Mesenchymal stem cell (in vitro differentiated cells and primary cell): ENCODE data around the gene ANGPTL2.

Experiments used
- DNase-seq: peaks from one replicate; pipeline ENCODE4 v3.0.0-alpha.2; 2013
- H2AFZ ChIP-seq: one replicate; pipeline ENCODE4 v1.6.1; 2013; ENCODE audit warnings: low read depth, mild to moderate bottlenecking, control low read depth, inconsistent platforms, low read length, moderate library complexity
- H2AK5ac ChIP-seq: 2 replicates; pipeline ENCODE4 v1.6.1; 2013; ENCODE audit warnings: low read length, moderate library complexity, mild to moderate bottlenecking, inconsistent platforms; ENCODE audit not compliant: severe bottlenecking
- H2BK120ac ChIP-seq: one replicate; pipeline ENCODE4 v1.6.1; 2013; ENCODE audit warnings: low read depth, mild to moderate bottlenecking, inconsistent platforms, low read length, moderate library complexity
- H2BK12ac ChIP-seq, 2 experiments: one replicate each; pipeline ENCODE4 v1.6.1; 2013; ENCODE audit warnings: inconsistent platforms in 2 of 2, low read length in 2 of 2, mild to moderate bottlenecking in 2 of 2, moderate library complexity in 2 of 2, control low read depth in 1 of 2
- H2BK15ac ChIP-seq: one replicate; pipeline ENCODE4 v1.6.1; 2013; ENCODE audit warnings: mild to moderate bottlenecking, low read depth, inconsistent platforms; ENCODE audit not compliant: poor library complexity, severe bottlenecking
- H2BK5ac ChIP-seq: 2 replicates; pipeline ENCODE4 v1.6.1; 2013; ENCODE audit warnings: low read depth, mild to moderate bottlenecking, low read length, control low read depth, inconsistent platforms; ENCODE audit not compliant: poor library complexity, severe bottlenecking
- H3K14ac ChIP-seq, 2 experiments: one replicate each; pipeline ENCODE4 v1.6.1; 2013; ENCODE audit warnings: inconsistent platforms in 2 of 2, low read length in 2 of 2, control low read depth in 1 of 2, mild to moderate bottlenecking in 1 of 2, moderate library complexity in 1 of 2
- H3K18ac ChIP-seq, 2 experiments: one replicate each; pipeline ENCODE4 v1.6.1; 2013; ENCODE audit warnings: inconsistent platforms in 2 of 2, low read length in 2 of 2, control low read depth in 1 of 2, low read depth in 1 of 2, mild to moderate bottlenecking in 1 of 2
- H3K23ac ChIP-seq, 2 experiments: one replicate each; pipeline ENCODE4 v1.6.1; 2013; ENCODE audit warnings: inconsistent platforms in 2 of 2, low read length in 2 of 2, mild to moderate bottlenecking in 2 of 2, moderate library complexity in 2 of 2, control low read depth in 1 of 2
- H3K27ac ChIP-seq: 2 replicates; pipeline ENCODE4 v1.5.1; 2013; ENCODE audit warnings: mild to moderate bottlenecking, moderate library complexity, low read length, control low read depth, inconsistent platforms; ENCODE audit not compliant: poor library complexity, severe bottlenecking
- H3K27me3 ChIP-seq, 2 experiments: 2 replicates each; pipeline versions ENCODE4 v1.6.1 to v1.7.0; 2013; ENCODE audit warnings: low read length in 2 of 2, mild to moderate bottlenecking in 2 of 2, moderate library complexity in 2 of 2, control low read depth in 1 of 2, inconsistent platforms in 1 of 2; ENCODE audit not compliant: control insufficient read depth in 1 of 2, insufficient read depth in 1 of 2
- H3K36me3 ChIP-seq, 2 experiments: 2 replicates each; pipeline versions ENCODE4 v1.6.1 to v1.7.0; 2013; ENCODE audit warnings: low read length in 2 of 2, control low read depth in 1 of 2, inconsistent platforms in 1 of 2, low read depth in 1 of 2, mild to moderate bottlenecking in 1 of 2; ENCODE audit not compliant: insufficient read depth in 2 of 2, control insufficient read depth in 1 of 2
- H3K4ac ChIP-seq, 2 experiments: one replicate each; pipeline ENCODE4 v1.6.1; 2013; ENCODE audit warnings: inconsistent platforms in 2 of 2, low read length in 2 of 2, mild to moderate bottlenecking in 2 of 2, moderate library complexity in 2 of 2, control low read depth in 1 of 2, low read depth in 1 of 2
- H3K4me1 ChIP-seq: 2 replicates; pipeline ENCODE4 v1.6.1; 2013; ENCODE audit warnings: low read depth, low read length, control low read depth; ENCODE audit not compliant: control insufficient read depth, insufficient read depth
- H3K4me2 ChIP-seq: 2 replicates; pipeline ENCODE4 v1.6.1; 2013; ENCODE audit warnings: low read length, mild to moderate bottlenecking, inconsistent platforms; ENCODE audit not compliant: poor library complexity, severe bottlenecking
- H3K4me3 ChIP-seq, 2 experiments: 2 replicates each; pipeline versions ENCODE4 v1.5.1 to v1.7.0; 2013; ENCODE audit warnings: low read length in 2 of 2, mild to moderate bottlenecking in 2 of 2, control low read depth in 1 of 2, low read depth in 1 of 2; ENCODE audit not compliant: insufficient read depth in 1 of 2
- H3K79me1 ChIP-seq: replicated peaks from 2 replicates; pipeline ENCODE4 v1.6.1; 2013; ENCODE audit warnings: mild to moderate bottlenecking, control low read depth, low read length, inconsistent platforms; ENCODE audit not compliant: poor library complexity, severe bottlenecking
- H3K9ac ChIP-seq: 2 replicates; pipeline ENCODE4 v1.7.0; 2013; ENCODE audit warnings: mild to moderate bottlenecking, low read length, moderate library complexity
- H3K9me3 ChIP-seq: 2 replicates; pipeline ENCODE4 v1.7.0; 2013; ENCODE audit warnings: mild to moderate bottlenecking, low read length; ENCODE audit not compliant: control insufficient read depth
- H4K8ac ChIP-seq: one replicate; pipeline ENCODE4 v1.6.1; 2013; ENCODE audit warnings: inconsistent platforms, mild to moderate bottlenecking, low read length, moderate library complexity
- H4K91ac ChIP-seq: one replicate; pipeline ENCODE4 v1.6.1; 2013; ENCODE audit warnings: mild to moderate bottlenecking, low read length, inconsistent platforms
- WGBS: methylation state at CpG from one replicate; pipeline ENCODE4 v1.1.7; 2013; ENCODE audit warnings: mixed read lengths; 5-methylcytosine and 5-hydroxymethylcytosine counted together

ANGPTL2 gene

GRCh38 chr9:127139775-127140174 is 17.3 kb upstream of the ANGPTL2 start:
- DNase-seq: no peak
- 94% methylated on average over 6 of the region's 6 CpGs for WGBS

GRCh38 chr9:127139071-127139731 is 16.8 kb upstream of the ANGPTL2 start:
- Histone ChIP-seq H3K14ac (peak overlapping the region in 1 of 2 experiments; percentile 76), H2AFZ (no peak overlapping the region), H4K8ac (no peak overlapping the region), H2BK120ac (no peak overlapping the region), H3K36me3 (no peaks in the 10 kb centered on the region), H3K27me3 (peaks cover 7 to 25% of the 10 kb centered on the region in 2 experiments), H3K79me1 (no peaks in the 10 kb centered on the region), H3K9ac (no peak overlapping the region), H3K23ac (no peak overlapping the region), H2AK5ac (peak overlapping the region; percentile 16), H3K18ac (peak overlapping the region; percentile 5 to 24), H3K27ac (no peak overlapping the region), H3K4me1 (peaks cover 6% of the 10 kb centered on the region), H3K4ac (no peak overlapping the region), H2BK12ac (peak overlapping the region in 1 of 2 experiments; percentile 73), H3K9me3 (no peaks in the 10 kb centered on the region), H3K4me2 (no peak overlapping the region), H2BK5ac (no peak overlapping the region), H2BK15ac (no peak overlapping the region), H3K4me3 (no peak overlapping the region), H4K91ac (no peak overlapping the region)
- 95% methylated on average over 8 of the region's 8 CpGs for WGBS
- DNase-seq: no peak

More at GRCh38 chr9:127139775-127140174, 17.3 kb upstream of the ANGPTL2 start:
- no peak overlapping the region for H4K91ac ChIP-seq
- peaks cover 5% of the 10 kb centered on the region for H3K4me1 ChIP-seq
- H3K79me1 ChIP-seq: no peaks in the 10 kb centered on the region
- no peak overlapping the region for H3K27ac ChIP-seq
- no peaks in the 10 kb centered on the region for H3K9me3 ChIP-seq
- H2BK120ac ChIP-seq: no peak overlapping the region
- no peak overlapping the region for H3K4me3 ChIP-seq
- H3K4ac ChIP-seq: no peak overlapping the region
- H3K14ac ChIP-seq: no peak overlapping the region
- no peaks in the 10 kb centered on the region for H3K36me3 ChIP-seq
- no peak overlapping the region for H4K8ac ChIP-seq
- peaks cover 7 to 25% of the 10 kb centered on the region in 2 experiments for H3K27me3 ChIP-seq
- H3K9ac ChIP-seq: no peak overlapping the region
- no peak overlapping the region for H3K18ac ChIP-seq
- peak overlapping the region; percentile 64 for H2BK15ac ChIP-seq
- H3K23ac ChIP-seq: no peak overlapping the region
- no peak overlapping the region for H3K4me2 ChIP-seq
- H2BK5ac ChIP-seq: no peak overlapping the region
- no peak overlapping the region for H2AFZ ChIP-seq
- H2AK5ac ChIP-seq: no peak overlapping the region
- no peak overlapping the region for H2BK12ac ChIP-seq

GRCh38 chr9:127138444-127138843 is 16.0 kb upstream of the ANGPTL2 start:
- Histone ChIP-seq H3K23ac (no peak overlapping the region), H3K36me3 (no peaks in the 10 kb centered on the region), H3K18ac (no peak overlapping the region), H3K27ac (no peak overlapping the region), H2BK120ac (no peak overlapping the region), H3K14ac (no peak overlapping the region), H2AK5ac (no peak overlapping the region), H3K4me1 (peaks cover 11% of the 10 kb centered on the region), H2BK15ac (no peak overlapping the region), H3K9ac (no peak overlapping the region), H3K4me3 (no peak overlapping the region), H2BK12ac (peak overlapping the region in 1 of 2 experiments; percentile 6), H3K9me3 (no peaks in the 10 kb centered on the region), H4K8ac (no peak overlapping the region), H3K4me2 (no peak overlapping the region), H2BK5ac (no peak overlapping the region), H3K27me3 (peaks cover 7 to 25% of the 10 kb centered on the region in 2 experiments), H3K4ac (no peak overlapping the region), H4K91ac (no peak overlapping the region), H2AFZ (no peak overlapping the region), H3K79me1 (no peaks in the 10 kb centered on the region)
- no peak for DNase-seq
- 90% methylated on average over 4 of the region's 4 CpGs for WGBS

- Histone ChIP-seq H3K9ac (no peak overlapping the region), H3K27me3 (peaks cover 7 to 25% of the 10 kb centered on the region in 2 experiments), H4K8ac (no peak overlapping the region), H3K23ac (no peak overlapping the region), H2AFZ (no peak overlapping the region), H3K4me1 (peaks cover 17% of the 10 kb centered on the region), H3K4me2 (no peak overlapping the region), H2BK120ac (no peak overlapping the region), H3K27ac (no peak overlapping the region), H3K4ac (no peak overlapping the region), H3K4me3 (no peak overlapping the region), H2AK5ac (no peak overlapping the region), H3K9me3 (no peaks in the 10 kb centered on the region), H2BK15ac (peak overlapping the region; percentile 7), H3K79me1 (no peaks in the 10 kb centered on the region), H4K91ac (no peak overlapping the region), H2BK5ac (no peak overlapping the region), H3K36me3 (no peaks in the 10 kb centered on the region), H3K14ac (no peak overlapping the region), H2BK12ac (no peak overlapping the region), H3K18ac (peak overlapping the region in 1 of 2 experiments; percentile 6)
- DNase-seq: no peak
- 94% methylated on average over 11 of the region's 11 CpGs for WGBS
Measured at GRCh38 chr9:127137640-127138360, 15.4 kb upstream of the ANGPTL2 start.
